GM12874 (cell line): ENCODE data around the gene MXRA8.

Source experiments
- CTCF ChIP-seq: IDR thresholded peaks from 2 replicates; pipeline ENCODE4 v1.5.1; 2011; ENCODE audit warnings: low read depth, mild to moderate bottlenecking, control low read depth, low read length, moderate library complexity; ENCODE audit not compliant: insufficient read depth

Gene MXRA8

GRCh38 chr1:1370771-1371300 lies 12.5 kb upstream of the MXRA8 start:
- no peak for TF ChIP-seq CTCF

DNA sequence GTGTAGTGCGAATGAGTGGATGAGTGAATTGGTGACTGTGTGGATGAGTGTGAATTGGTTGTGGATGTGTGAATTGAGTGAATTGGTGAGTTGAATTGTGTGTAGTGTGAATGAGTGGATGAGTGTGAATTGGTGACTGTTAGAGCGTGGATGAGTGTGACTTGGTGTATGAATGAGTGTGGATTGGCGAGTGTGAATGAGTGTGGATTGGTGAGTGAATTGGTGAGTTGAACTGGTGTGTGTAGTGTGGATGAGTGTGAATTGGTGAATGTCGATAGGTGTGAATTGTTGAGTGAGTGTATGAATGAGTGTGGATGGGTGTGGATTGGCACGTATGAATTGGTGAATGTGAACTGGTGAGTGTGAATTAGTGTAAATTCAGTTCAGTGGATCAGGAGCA lies 9.0 kb upstream of the MXRA8 start:
- no peak for TF ChIP-seq CTCF

- TF ChIP-seq CTCF = no peak
These were observed 8.3 kb upstream of the MXRA8 start for GRCh38 chr1:1366699-1367066.

DNA sequence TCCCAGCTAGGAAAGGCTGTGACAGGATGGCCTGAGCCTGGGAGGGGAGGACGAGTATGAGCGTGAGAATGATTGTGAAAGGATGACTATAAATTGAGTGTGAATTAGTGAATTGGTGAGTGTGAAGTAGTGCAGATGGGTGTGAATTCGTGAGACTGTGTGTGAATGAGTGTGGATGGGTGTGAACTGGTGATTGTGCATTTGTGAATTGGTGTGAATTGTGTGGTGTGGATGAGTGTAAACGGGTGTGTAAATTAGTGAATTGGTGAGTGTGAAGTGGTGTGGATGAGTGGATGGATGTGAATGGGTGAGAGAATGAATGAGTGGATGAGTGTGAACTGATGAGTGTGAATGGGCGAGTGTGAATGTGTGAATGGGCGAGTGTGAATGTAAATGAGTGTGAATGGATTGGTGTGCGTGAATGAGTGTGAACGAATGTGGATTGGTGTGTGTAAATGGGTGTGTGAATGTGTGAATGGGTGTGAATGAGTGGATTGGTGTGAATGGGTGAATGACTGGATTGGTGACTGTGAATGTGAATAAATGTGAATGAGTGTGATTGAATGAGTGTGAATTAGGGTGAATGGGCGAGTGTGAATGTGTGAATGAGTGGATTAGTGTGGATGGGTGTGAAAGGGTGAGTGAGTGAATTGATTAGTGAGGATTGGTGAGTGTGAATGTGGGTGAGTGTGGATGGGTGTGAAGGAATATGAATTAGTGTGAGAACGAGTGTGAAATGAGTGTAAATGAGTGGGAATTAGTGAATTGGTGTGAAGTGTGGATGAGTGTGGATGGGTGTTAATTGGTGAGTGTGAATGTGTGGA lies 7.7 kb upstream of the MXRA8 start:
- TF ChIP-seq CTCF = no peak

- TF ChIP-seq CTCF = no peak
These were observed 5.9 kb upstream of the MXRA8 start for GRCh38 chr1:1364266-1364665.

- TF ChIP-seq CTCF = no peak
These were observed 3.6 kb upstream of the MXRA8 start for GRCh38 chr1:1361982-1362423.

- no peak for TF ChIP-seq CTCF
These were observed 3.1 kb upstream of the MXRA8 start for GRCh38 chr1:1361233-1361981.
